A549 (cell line): Measurements from ENCODE around the gene DLG4.

ENCODE experiments used
- BCL3 ChIP-seq: fragments of >200 bp; sonication (Bioruptor Twin); formaldehyde crosslinking; IDR thresholded peaks from 3 replicates; pipeline ENCODE4 v1.6.1; 2016
- CBX2 ChIP-seq: fragments of 200-600 bp; sonication (generic); IDR thresholded peaks from 2 replicates; pipeline ENCODE4 v1.6.1; 2016; ENCODE audit warnings: low read depth, mild to moderate bottlenecking, borderline replicate concordance
- CBX8 ChIP-seq: fragments of 200-600 bp; sonication (generic); IDR thresholded peaks from 2 replicates; pipeline ENCODE4 v1.6.1; 2016
- EHMT2 ChIP-seq: fragments of 200-600 bp; sonication (generic); IDR thresholded peaks from 2 replicates; pipeline ENCODE4 v1.6.1; 2016; ENCODE audit warnings: antibody characterized with exemption, low read depth, mild to moderate bottlenecking, moderate library complexity
- ELK1 ChIP-seq: fragments of 150-350 bp; IDR thresholded peaks from 2 replicates; pipeline ENCODE4 v1.6.1; 2014; ENCODE audit warnings: low read depth, mild to moderate bottlenecking, low read length
- EP300 ChIP-seq, 2 experiments: fragments of >200 bp; sonication (Bioruptor Twin); formaldehyde crosslinking; IDR thresholded peaks; 2 replicates in 1 of 2; 3 replicates in 1 of 2; pipeline ENCODE4 v1.6.1; 2016 to 2017
- FOSL2 ChIP-seq, 2 experiments: fragments of 450-650 bp in 1 of 2; fragments of >200 bp in 1 of 2; sonication (Bioruptor Twin) in 1 of 2; formaldehyde crosslinking; IDR thresholded peaks; 2 replicates each; pipeline versions ENCODE4 v1.5.0 to v1.6.1; 2016 to 2020; ENCODE audit warnings: mild to moderate bottlenecking in 1 of 2, moderate library complexity in 1 of 2
- GATA3 ChIP-seq: IDR thresholded peaks from 2 replicates; pipeline ENCODE4 v1.6.1; 2012; ENCODE audit warnings: borderline replicate concordance
- KDM1A ChIP-seq: fragments of 200-600 bp; sonication (generic); IDR thresholded peaks from 2 replicates; pipeline ENCODE4 v1.6.1; 2016; ENCODE audit warnings: low read depth, mild to moderate bottlenecking
- RCOR1 ChIP-seq: fragments of 150-350 bp; IDR thresholded peaks from 2 replicates; pipeline ENCODE4 v1.6.1; 2014; ENCODE audit warnings: antibody characterized with exemption, low read length, low read depth
- USF2 ChIP-seq: fragments of 450-650 bp; IDR thresholded peaks from 2 replicates; pipeline ENCODE4 v1.6.1; 2014; ENCODE audit warnings: antibody characterized with exemption
- TF ChIP-seq, protein P1 (sequence below): fragments of >200 bp; sonication (Bioruptor Twin); formaldehyde crosslinking; IDR thresholded peaks from 3 replicates; pipeline ENCODE4 v1.5.1; 2016
- TF ChIP-seq, protein P2 (sequence below): IDR thresholded peaks from 2 replicates; pipeline ENCODE4 v1.6.1; 2012

- TF ChIP-seq, protein P1, sequence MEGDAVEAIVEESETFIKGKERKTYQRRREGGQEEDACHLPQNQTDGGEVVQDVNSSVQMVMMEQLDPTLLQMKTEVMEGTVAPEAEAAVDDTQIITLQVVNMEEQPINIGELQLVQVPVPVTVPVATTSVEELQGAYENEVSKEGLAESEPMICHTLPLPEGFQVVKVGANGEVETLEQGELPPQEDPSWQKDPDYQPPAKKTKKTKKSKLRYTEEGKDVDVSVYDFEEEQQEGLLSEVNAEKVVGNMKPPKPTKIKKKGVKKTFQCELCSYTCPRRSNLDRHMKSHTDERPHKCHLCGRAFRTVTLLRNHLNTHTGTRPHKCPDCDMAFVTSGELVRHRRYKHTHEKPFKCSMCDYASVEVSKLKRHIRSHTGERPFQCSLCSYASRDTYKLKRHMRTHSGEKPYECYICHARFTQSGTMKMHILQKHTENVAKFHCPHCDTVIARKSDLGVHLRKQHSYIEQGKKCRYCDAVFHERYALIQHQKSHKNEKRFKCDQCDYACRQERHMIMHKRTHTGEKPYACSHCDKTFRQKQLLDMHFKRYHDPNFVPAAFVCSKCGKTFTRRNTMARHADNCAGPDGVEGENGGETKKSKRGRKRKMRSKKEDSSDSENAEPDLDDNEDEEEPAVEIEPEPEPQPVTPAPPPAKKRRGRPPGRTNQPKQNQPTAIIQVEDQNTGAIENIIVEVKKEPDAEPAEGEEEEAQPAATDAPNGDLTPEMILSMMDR, result no peak
- TF ChIP-seq BCL3 (no peak), RCOR1 (no peak), GATA3 (no peak), FOSL2 (IDR thresholded peaks at IDR 0.05) (no peak), FOSL2 (CRISPR knock-in tag; IDR thresholded peaks at IDR 0.05) (no peak), ELK1 (no peak), EHMT2 (no peak), USF2 (no peak), EP300 (IDR thresholded peaks at IDR 0.05) (no peak), CBX2 (no peak), KDM1A (no peak), CBX8 (no peak)
- TF ChIP-seq, protein P2, sequence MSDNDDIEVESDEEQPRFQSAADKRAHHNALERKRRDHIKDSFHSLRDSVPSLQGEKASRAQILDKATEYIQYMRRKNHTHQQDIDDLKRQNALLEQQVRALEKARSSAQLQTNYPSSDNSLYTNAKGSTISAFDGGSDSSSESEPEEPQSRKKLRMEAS, result no peak
These were observed 9.3 kb upstream of the DLG4 start for GRCh38 chr17:7228920-7229319.
